ENCODE data around the gene BIRC3.
A peak's percentile ranks its signal among the peaks of the same experiment; 100 is the strongest.

BIRC3 gene

DNA sequence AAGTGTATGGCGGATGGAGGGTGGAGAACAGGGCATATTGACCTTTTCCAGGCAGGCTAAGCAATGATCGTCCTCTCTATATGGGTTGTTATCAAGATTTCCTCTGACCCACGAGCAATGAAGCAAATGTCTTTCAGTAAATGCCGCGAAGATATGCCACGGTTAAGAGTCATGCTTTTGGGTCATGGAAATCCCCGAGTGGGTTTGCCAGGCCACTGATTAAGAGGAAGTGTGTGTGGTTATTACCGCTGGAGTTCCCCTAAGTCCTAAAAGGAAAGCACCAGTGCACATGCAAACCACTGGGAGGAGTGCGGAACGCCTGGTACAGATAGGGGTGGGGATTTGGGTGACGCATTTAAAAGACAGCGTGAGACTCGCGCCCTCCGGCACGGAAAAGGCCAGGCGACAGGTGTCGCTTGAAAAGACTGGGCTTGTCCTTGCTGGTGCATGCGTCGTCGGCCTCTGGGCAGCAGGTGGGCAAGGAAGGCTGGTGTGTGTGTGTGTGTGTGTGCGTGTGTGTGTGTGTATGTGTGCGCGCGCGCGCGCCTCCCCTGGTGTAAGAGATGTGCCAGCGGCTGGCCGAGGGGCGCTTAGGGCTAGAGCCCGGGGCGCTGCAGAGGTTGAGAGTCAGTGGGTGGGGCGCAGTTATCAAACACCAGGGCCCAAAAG lies at the start of gene BIRC3:
BIRC3 (plus strand) TSS at position 386 of the 669 bp plus-strand sequence. CDS start 7,026 bp downstream, outside the sequence.
- peak; percentile 60 for DNase-seq (ENCODE audit: extremely low spot score, insufficient read length, low read depth)
- FAIRE-seq, result peak; percentile 100

DNA sequence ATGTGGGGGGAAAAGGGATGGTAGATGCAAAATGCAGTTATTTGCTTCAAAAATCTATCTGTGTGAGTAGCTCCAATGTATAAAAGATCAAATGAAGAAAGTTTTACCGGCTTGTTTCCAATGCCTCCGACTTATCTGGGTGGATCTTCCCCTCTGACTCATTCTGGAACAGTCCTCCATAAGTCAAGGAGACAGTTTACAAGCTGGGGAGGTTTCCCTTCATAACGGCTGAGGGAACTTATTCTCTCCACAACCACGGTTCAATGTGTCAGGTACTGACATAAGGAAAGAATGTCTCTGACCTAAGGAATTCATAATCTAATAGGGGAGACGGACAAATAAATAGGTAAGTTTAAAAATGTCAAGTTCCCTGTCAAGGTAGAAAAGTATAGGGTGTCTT lies 49.7 kb upstream of the BIRC3 start:
- DNase-seq (ENCODE audit: extremely low spot score, insufficient read length, low read depth) (no peak), FAIRE-seq (no peak)

DNA sequence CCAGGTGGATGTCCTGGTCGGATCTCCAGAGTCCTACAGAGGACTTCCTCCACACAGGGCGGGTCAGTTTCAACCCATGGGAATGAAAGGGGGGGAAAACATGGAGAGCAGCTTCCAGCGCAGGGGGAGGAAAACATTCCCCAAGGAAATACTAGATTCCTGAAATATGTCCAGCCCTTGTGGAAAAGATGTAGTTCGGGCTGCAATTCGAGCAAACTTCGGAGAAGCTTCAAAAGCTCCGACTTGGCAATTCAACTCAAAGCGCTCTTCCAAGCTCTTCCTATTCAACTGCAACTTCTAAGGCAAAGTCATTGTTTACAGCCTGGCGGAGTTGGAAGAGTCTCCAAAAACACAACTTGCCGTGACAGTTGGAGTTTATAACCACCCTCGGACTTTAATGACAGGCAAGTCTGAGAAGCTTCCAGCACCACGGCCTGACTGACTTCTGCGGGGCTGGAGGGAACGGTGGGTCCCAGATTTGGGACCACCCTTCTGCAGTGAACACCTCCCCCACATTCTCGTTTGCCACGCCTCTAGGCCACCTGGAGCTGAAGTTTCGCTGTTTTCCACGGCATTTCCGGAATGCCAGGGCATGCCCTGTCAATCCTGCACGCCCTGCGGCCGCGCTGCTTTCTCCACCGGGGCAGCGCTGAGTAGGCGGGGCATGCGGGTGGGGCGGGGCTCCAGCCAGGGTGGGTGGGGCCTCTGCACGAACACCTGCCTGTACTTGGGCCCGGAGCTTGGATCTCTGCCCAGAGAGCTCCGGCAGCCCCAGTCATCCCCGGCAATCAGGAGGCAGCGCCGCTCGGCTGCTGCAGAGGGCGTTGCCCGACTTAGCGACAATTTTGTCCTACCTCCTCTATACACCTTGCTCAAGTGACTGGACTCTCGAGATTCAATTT lies 49.0 kb upstream of the BIRC3 start:
- no peak for FAIRE-seq
- peak; percentile 85 for DNase-seq (ENCODE audit: extremely low spot score, insufficient read length, low read depth)

DNA sequence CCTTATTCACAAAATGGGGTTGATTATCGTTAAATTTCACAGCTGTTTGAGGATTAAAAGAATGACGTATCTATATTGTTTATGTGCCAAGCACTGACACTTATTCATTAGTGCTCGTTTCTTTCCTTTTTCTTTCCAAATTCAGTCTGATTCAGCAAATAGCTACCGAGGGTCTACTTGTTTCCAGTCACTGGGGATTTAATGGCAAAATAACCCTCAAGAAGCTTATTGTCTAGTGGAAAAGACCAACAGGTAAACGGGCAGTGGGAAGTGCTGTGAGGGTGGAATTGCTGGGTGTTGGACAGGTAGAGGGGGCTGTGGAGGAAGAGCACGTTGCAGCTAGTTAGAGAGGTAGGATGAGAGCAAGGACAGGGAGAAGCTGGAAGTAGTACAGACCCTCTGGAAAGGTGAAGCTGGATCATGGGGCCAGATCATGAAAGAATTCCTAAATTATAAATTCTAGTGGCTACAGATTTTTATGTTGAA lies 48.3 kb upstream of the BIRC3 start:
- DNase-seq (ENCODE audit: extremely low spot score, insufficient read length, low read depth) (no peak), FAIRE-seq (no peak)

DNA sequence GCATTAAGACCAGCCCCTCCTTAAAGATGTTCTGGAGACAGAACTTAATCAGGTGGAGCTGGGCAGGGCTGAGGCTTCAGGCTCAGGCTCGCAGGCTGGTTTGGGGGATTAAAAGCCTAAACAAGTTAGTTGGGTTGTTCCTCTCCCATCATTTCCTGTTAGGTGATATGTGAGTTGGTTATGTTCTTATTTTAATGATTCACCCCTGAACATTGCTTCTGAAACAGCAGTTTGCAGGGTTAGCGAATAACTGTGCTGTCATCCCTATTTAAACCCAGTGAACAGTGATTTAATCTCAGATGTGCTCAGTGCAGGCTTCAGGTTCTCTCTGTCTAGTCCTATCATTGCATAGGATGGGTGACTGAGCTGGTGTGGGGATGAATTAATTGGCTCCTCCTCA lies 47.4 kb upstream of the BIRC3 start:
- DNase-seq (ENCODE audit: extremely low spot score, insufficient read length, low read depth), result no peak
- no peak for FAIRE-seq

DNA sequence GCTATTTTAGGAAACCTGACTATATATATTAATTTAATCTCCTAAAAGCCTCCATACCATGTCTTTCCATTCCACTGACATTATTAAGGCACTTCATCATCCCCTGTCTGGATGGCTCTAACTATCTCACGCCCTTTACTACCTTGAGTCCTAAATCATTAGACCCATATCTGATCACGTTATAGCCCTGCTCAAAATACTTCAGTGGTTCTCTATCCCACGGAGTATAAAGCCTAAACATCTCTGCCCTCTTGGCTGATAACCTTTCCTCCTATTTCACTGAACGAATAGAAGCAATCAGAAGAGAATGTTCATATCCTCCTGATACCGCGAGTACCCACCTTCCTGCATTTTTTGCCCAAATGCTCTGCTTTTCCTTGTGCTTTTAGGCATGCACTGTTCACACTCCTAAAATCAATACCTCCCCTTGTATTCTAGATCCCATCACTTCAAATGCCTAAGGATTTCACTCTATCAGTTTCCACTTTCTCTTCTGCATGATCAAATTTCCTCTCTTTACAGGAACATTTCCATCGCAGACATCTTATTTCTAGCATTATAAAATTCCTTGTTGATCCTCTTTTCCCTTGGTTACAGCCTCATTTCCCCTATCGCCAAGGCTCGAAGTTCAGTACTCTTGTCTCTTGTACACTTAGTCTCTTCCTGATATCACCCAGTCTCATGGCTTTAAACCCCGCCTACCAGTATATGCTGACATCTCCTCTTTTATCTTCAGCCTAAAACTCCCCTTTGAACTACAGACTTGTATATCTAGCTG lies 45.0 kb upstream of the BIRC3 start:
- DNase-seq (ENCODE audit: extremely low spot score, insufficient read length, low read depth) (no peak), FAIRE-seq (no peak)

DNA sequence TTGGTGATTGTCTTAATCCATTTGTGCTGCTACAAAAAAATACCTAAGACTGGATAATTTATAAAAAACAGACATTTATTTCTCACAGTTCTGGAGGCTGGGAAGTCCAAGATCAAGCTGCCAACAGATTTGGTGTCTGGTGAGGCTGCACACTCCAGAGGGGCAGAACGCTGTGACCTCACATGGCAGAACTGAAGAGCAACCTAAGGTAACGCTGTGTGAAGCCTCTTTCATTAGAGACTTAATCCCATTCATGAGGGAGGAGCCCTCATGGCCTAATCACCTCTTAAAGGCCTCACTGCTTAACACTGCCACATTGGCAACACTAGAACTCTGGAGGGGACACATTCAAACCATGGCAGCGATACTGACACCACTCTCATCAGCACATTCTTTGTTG lies 42.7 kb upstream of the BIRC3 start:
- FAIRE-seq (no peak), DNase-seq (ENCODE audit: extremely low spot score, insufficient read length, low read depth) (no peak)

DNA sequence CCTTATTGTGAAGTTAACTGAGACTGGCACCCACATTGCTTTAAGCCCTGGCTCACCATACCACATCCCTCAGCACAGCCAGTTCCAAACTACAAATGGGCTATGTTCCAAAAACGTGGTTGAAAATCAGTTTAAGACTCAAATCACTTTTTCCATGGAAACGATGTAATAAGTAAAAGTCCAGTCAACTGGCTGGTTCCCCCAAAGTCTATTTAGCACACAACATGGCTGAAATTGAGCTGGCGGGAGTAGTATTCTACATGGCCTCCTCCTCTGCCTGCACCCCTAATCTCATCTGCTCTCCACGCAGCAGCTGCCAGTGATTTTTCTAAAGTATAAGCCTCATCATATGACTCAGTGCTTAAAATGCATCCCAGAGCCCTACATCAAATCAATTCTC lies 40.9 kb upstream of the BIRC3 start:
- DNase-seq (ENCODE audit: extremely low spot score, insufficient read length, low read depth) (no peak), FAIRE-seq (no peak)

DNA sequence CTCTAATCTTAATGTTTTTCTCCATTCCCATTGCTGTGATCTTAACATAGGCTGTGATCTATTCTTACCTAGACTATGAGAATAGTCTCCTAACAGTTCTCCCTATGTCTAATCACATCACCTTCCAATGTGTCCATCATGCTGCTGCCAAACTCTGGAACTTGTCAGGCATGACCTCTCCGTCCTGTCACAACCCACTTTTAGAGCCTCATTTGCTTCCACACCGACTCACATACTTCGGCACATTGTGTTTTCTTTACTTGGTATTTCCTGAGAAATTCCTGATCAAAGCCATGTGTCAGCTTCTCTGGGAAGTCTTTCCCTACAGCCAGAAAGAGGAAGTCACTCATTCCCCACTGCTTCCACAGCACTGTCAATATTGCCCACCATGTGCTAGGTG lies 40.5 kb upstream of the BIRC3 start:
- DNase-seq (ENCODE audit: extremely low spot score, insufficient read length, low read depth), result no peak
- no peak for FAIRE-seq

DNA sequence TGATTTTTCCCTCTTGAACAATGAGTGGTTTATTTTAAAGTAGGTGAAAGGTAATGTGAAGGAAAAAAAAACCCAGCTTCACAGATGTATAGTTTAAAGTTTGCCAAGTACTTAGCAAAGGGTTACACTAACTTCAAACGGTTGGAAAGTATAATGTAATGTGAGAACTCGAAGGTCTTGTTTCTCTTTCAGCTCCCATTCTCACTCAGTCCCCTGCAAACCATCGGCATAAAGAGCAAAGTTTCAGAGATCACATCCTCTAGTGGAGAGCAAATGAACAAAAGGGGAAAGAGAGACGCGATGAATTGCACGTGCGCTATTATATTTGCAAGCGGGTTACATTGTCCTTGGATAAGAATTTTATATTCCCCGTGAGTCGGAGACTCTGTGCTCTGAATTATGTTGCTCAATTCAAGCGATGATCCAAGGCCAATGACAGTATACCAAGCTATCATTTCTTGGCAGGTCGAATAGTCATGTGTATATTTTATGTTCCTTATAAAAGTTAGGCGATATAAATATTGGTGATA lies 37.6 kb upstream of the BIRC3 start:
- FAIRE-seq, result peak; percentile 52
- no peak for DNase-seq (ENCODE audit: extremely low spot score, insufficient read length, low read depth)

DNA sequence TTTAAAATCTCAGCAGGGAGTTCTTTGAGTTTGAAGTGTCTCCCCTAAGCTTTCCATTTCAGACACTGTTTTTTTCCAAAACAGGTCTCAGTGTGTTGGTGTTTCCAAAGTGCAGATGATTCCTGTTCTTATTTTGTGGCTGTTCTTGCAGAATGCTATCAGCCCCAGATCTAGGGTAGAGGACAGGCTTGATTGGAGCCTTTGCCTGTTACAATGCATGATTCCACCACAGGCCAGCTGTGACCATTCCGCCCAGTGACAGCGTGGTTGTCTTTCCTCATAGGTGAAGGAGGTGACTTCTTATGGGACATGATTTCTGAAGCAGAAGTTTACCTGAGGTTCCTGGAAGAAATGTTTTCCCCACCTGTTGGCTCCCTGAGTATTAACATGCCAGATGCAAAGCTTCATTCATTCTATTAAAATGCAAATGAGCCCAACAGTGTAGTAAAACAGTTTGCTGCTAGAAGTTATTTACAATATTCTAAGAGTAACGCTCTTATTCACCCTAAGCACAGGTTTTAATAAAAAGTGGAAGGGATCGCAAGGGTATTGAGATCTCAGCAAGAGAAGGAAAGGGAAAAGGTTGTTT lies 36.9 kb upstream of the BIRC3 start:
- DNase-seq (ENCODE audit: extremely low spot score, insufficient read length, low read depth) (no peak), FAIRE-seq (no peak)

DNA sequence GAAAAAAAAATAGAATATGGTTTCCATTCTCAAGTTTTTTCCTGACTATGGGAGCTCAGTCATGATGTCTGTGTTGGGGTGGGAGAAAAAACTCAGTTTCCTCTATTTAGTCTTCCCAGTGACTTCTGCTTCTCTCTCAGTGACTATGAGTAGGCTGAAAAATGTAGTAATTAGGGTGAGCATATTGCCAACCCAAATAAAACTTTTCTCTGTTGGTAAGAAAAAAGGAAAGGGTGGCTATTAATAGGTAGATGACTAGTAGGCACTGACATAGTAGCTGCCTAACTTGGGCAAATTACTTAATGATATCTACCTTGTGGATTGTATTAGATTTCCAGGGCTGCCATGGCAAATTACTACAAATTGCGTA lies 34.2 kb upstream of the BIRC3 start:
- no peak for DNase-seq (ENCODE audit: extremely low spot score, insufficient read length, low read depth)
- FAIRE-seq, result no peak

DNA sequence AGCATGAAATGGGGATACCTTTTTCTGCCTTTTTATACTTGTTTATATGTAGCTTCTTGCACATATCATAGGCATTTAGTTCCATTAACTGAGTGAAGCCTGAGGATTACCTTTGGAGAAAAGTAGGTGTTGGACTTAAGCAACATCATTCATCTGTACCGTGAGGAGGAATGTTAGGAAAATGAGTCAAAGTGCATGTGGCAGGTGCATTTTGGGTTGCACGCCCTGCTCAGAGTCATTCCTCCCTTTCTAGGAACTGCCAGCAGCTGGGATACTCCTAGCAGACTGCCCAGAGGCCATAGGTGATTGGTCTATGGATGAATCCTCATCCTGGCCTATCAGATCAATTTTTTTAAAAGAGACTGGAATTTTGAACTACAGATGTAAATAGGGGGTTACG lies 33.3 kb upstream of the BIRC3 start:
- DNase-seq (ENCODE audit: extremely low spot score, insufficient read length, low read depth) (no peak), FAIRE-seq (no peak)

DNA sequence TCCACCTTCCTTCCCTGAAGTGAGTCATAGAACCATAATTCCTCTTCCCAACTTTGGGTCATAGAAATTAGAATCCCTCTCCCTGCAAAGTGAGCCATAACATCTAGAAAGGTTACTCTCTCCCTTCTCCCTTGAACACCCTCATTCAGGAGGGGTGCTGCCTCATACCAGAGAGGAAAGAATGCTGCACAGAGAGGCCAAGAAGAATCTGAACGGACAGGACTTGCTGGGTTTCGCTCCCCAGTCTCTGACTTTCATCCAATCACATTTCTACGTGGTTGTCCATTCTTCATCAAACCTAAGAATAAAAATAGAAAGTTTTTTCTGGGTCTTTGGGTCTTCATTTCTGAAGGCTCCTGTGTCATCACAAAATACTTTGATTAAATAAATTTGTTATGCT lies 31.0 kb upstream of the BIRC3 start:
- FAIRE-seq, result no peak
- DNase-seq (ENCODE audit: extremely low spot score, insufficient read length, low read depth), result no peak

DNA sequence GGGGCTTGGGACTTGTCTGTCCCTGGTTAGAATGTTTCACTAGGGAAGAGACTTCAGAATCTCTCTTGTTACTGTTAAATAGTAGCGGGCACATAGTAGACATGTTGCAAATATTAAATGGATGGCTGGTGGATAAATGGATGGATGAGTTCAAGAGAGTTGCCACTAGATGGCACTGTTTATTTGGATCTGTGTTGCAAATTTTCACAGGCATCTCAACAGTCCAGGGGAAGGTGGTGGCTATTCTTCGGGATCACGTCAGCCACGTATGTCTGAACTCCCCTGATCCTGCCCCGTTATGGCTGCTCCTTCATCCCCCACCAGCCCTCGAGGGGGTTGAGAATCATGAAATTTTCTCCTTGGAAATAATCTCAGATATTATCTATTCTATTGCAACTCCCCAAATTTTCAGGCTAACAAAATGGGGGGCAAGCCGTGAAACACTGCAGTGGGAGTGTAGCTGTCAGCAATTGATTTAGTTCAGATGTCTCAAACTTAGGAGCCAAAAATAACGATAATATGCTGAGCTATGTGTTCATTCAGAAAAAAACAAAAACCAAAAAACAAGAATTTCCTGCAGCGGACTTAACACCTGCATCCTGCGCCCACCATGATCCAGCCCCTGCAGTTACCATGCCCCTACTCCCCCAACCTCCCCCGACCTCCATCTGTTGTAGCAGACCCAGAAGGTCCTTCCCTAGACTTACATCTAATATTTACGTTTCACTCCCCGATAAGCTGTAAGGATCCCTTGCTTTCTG lies 29.1 kb upstream of the BIRC3 start:
- DNase-seq (ENCODE audit: extremely low spot score, insufficient read length, low read depth) (peak; percentile 30), FAIRE-seq (peak; percentile 78)

DNA sequence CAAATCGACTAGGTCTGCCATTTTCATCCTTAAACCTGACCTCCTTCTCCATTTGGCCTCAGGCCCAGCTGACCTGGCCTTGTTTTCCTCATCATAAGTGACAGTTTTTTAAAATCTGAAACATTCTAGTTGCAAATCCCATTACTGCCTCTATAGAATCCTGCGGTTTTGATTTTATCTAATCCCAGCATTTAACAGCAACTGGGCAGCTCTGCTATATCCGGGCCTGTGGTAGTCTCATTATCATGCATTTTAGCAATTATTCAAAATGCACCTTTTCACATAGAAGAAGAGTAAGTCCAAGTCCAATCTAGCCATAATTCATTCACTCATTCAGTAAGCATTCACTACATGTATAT lies 28.6 kb upstream of the BIRC3 start:
- DNase-seq (ENCODE audit: extremely low spot score, insufficient read length, low read depth) (no peak), FAIRE-seq (no peak)

DNA sequence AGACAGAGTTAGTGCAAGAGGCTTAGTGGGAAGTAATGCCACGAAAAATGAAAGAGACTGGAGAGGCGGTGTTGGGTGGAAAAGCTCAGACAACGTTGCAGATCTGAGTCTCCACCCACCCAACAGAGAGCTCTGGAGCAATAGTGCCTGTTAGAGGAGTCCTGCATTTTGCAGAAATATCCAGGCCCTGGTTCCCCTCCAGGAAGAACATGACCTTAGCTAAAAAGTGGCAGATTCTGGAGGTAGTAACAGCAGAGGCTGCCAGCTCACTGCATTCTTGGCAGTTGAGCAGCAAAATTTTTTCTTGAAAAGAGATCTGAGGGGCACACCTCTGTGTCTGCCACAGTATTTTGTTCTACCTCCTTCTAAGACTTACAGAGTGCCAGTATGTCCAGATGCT lies 27.7 kb upstream of the BIRC3 start:
- no peak for DNase-seq (ENCODE audit: extremely low spot score, insufficient read length, low read depth)
- FAIRE-seq, result no peak

DNA sequence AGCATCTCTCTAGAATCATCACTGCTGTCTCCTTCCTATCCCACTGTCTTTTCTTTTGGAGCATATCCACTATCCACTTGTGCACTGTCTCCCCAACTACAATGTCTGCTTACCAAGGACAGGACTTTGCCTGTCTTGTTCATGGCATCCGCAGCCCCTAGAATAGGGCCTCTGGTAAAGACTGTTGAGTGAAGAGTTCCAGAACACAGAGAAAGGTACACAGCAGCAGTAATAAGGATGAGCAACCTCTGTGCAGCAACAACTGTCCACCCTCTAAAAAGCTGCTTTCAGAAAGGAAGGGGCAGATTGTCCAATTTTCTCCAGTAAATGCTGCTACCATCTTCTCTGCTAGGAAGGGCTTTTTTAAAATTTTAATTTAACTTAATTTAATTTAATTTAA lies 25.5 kb upstream of the BIRC3 start:
- FAIRE-seq, result no peak
- no peak for DNase-seq (ENCODE audit: extremely low spot score, insufficient read length, low read depth)

DNA sequence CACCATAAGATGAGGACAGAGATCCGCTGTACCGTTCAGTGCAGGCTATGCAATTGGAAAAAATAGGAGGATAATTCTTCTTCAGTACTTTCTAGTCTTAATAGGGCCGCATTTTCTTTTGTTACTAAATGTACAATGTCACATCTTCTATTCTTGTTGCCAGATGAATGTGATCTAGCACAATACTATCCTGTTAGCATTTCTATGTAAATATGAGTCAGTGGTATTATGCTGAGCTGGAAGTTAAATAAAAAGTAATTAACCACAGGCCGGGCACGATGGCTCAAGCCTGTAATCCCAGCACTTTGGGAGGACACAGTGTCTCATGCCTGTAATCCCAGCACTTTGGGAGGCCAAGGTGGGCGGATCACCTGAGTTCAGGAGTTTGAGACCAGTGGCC lies 24.4 kb upstream of the BIRC3 start:
- DNase-seq (ENCODE audit: extremely low spot score, insufficient read length, low read depth), result no peak

More for the DNA sequence above, 24.4 kb upstream of the BIRC3 start:
- no peak for FAIRE-seq

All from GM18507 (cell line).